H9 (cell line): ENCODE data around the gene SNX21. TPM values are rescaled to one million over a fixed set of nuclear protein-coding genes. Genes with fewer than 3 reads are reported as not detected.
A peak's percentile ranks its signal among the peaks of the same experiment; 100 is the strongest.

Experiments
- DNase-seq: peaks from one replicate; pipeline ENCODE4 v3.0.0-alpha.2; 2017
- H2AFZ ChIP-seq: one replicate; pipeline ENCODE4 v1.6.1; 2013; ENCODE audit warnings: mild to moderate bottlenecking, low read length, control low read depth, moderate library complexity
- H2AK5ac ChIP-seq: 2 replicates; pipeline ENCODE4 v1.6.1; 2013; ENCODE audit warnings: low read length, control low read depth, mixed read lengths; ENCODE audit not compliant: insufficient read length
- H2BK120ac ChIP-seq: one replicate; pipeline ENCODE4 v1.6.1; 2013; ENCODE audit warnings: low read depth, mild to moderate bottlenecking, low read length, control low read depth, inconsistent platforms; ENCODE audit not compliant: poor library complexity, severe bottlenecking
- H2BK12ac ChIP-seq: 2 replicates; pipeline ENCODE4 v1.6.1; 2013; ENCODE audit warnings: low read length, control low read depth, mixed read lengths, low read depth; ENCODE audit not compliant: insufficient read length
- H2BK15ac ChIP-seq: 2 replicates; pipeline ENCODE4 v1.6.1; 2013; ENCODE audit warnings: low read depth, low read length, control low read depth
- H2BK20ac ChIP-seq: one replicate; pipeline ENCODE4 v1.6.1; 2013; ENCODE audit warnings: low read depth, mild to moderate bottlenecking, low read length, control low read depth, inconsistent platforms; ENCODE audit not compliant: poor library complexity, severe bottlenecking
- H2BK5ac ChIP-seq: 2 replicates; pipeline ENCODE4 v1.6.1; 2013; ENCODE audit warnings: low read length, control low read depth, mixed read lengths; ENCODE audit not compliant: insufficient read length
- H3K14ac ChIP-seq: 2 replicates; pipeline ENCODE4 v1.6.1; 2013; ENCODE audit warnings: low read length, control low read depth; ENCODE audit not compliant: insufficient read depth
- H3K18ac ChIP-seq: 2 replicates; pipeline ENCODE4 v1.6.1; 2013; ENCODE audit warnings: low read depth, mild to moderate bottlenecking, mixed read lengths, low read length, control low read depth; ENCODE audit not compliant: insufficient read length
- H3K23ac ChIP-seq: 2 replicates; pipeline ENCODE4 v1.6.1; 2013; ENCODE audit warnings: low read length, control low read depth, mixed read lengths, low read depth; ENCODE audit not compliant: insufficient read length
- H3K23me2 ChIP-seq: 2 replicates; pipeline ENCODE4 v1.6.1; 2013; ENCODE audit warnings: low read depth, mild to moderate bottlenecking, mixed read lengths, low read length, control low read depth; ENCODE audit not compliant: insufficient read length, poor library complexity, severe bottlenecking
- H3K27ac ChIP-seq: 2 replicates; pipeline ENCODE4 v1.5.1; 2013; ENCODE audit warnings: low read length, control low read depth, mixed read lengths, low read depth; ENCODE audit not compliant: insufficient read length
- H3K27me3 ChIP-seq: 2 replicates; pipeline ENCODE4 v1.6.1; 2013; ENCODE audit warnings: low read length, control low read depth, inconsistent platforms; ENCODE audit not compliant: insufficient read depth
- H3K4ac ChIP-seq: 2 replicates; pipeline ENCODE4 v1.6.1; 2013; ENCODE audit warnings: low read depth, mild to moderate bottlenecking, control low read depth, inconsistent platforms, low read length, moderate library complexity
- H3K4me1 ChIP-seq: 2 replicates; pipeline ENCODE4 v1.6.1; 2013; ENCODE audit warnings: low read length, control low read depth, inconsistent platforms; ENCODE audit not compliant: insufficient read depth
- H3K4me2 ChIP-seq: 2 replicates; pipeline ENCODE4 v1.6.1; 2013; ENCODE audit warnings: low read length, control low read depth, mixed read lengths; ENCODE audit not compliant: insufficient read length, insufficient read depth
- H3K56ac ChIP-seq: 2 replicates; pipeline ENCODE4 v1.6.1; 2013; ENCODE audit warnings: low read depth, mild to moderate bottlenecking, mixed read lengths, low read length, control low read depth; ENCODE audit not compliant: insufficient read length
- H3K79me1 ChIP-seq: 2 replicates; pipeline ENCODE4 v1.6.1; 2013; ENCODE audit warnings: low read depth, mild to moderate bottlenecking, moderate library complexity, low read length, control low read depth, inconsistent platforms; ENCODE audit not compliant: insufficient read depth, poor library complexity, severe bottlenecking
- H3K79me2 ChIP-seq: 2 replicates; pipeline ENCODE4 v1.6.1; 2013; ENCODE audit warnings: low read length, control low read depth, inconsistent platforms; ENCODE audit not compliant: insufficient read depth
- H3K9ac ChIP-seq: 2 replicates; pipeline ENCODE4 v1.6.1; 2013; ENCODE audit warnings: low read length, control low read depth, mixed read lengths; ENCODE audit not compliant: insufficient read length; ENCODE audit errors: extremely low read depth
- H3K9me3 ChIP-seq: one replicate; pipeline ENCODE4 v1.6.1; 2013; ENCODE audit warnings: low read depth, low read length, inconsistent platforms; ENCODE audit not compliant: control insufficient read depth
- H3T11ph ChIP-seq: one replicate; pipeline ENCODE4 v1.6.1; 2013; ENCODE audit warnings: mild to moderate bottlenecking, low read length, control low read depth, inconsistent platforms
- H4K20me1 ChIP-seq: one replicate; pipeline ENCODE4 v1.6.1; 2013; ENCODE audit not compliant: control insufficient read depth, insufficient read length, insufficient read depth
- H4K5ac ChIP-seq: 2 replicates; pipeline ENCODE4 v1.6.1; 2013; ENCODE audit warnings: low read depth, mild to moderate bottlenecking, mixed read lengths, low read length, control low read depth; ENCODE audit not compliant: insufficient read length
- H4K8ac ChIP-seq: replicated peaks from 2 replicates; pipeline ENCODE4 v1.6.1; 2013; ENCODE audit warnings: low read length, control low read depth, mixed read lengths, low read depth; ENCODE audit not compliant: insufficient read length
- H4K91ac ChIP-seq: 2 replicates; pipeline ENCODE4 v1.6.1; 2013; ENCODE audit warnings: low read depth, mild to moderate bottlenecking, moderate library complexity, mixed read lengths, low read length, control low read depth; ENCODE audit not compliant: insufficient read length
- H3K27ac Mint-ChIP-seq, 3 experiments: 2 replicates in 2 of 3; 3 replicates in 1 of 3; pipeline ENCODE4 v1.8.0; 2020 to 2021; ENCODE audit warnings: mixed read lengths in 3 of 3, mild to moderate bottlenecking in 1 of 3, moderate library complexity in 1 of 3
- H3K27me3 Mint-ChIP-seq: 2 replicates; pipeline ENCODE4 v1.8.0; 2021; ENCODE audit warnings: low read depth, mild to moderate bottlenecking, moderate library complexity, mixed read lengths
- H3K36me3 Mint-ChIP-seq, 3 experiments: 2 replicates in 2 of 3; 3 replicates in 1 of 3; pipeline ENCODE4 v1.8.0; 2020 to 2021; ENCODE audit warnings: low read depth in 3 of 3, mixed read lengths in 3 of 3; ENCODE audit not compliant: insufficient read depth in 1 of 3
- H3K4me1 Mint-ChIP-seq, 2 experiments: 2 replicates each; pipeline ENCODE4 v1.8.0; 2020; ENCODE audit warnings: mixed read lengths in 2 of 2
- H3K4me3 Mint-ChIP-seq, 2 experiments: 2 replicates in 1 of 2; 3 replicates in 1 of 2; pipeline ENCODE4 v1.8.0; 2020 to 2021; ENCODE audit warnings: mild to moderate bottlenecking in 2 of 2, mixed read lengths in 2 of 2, moderate library complexity in 1 of 2
- H3K9me3 Mint-ChIP-seq, 2 experiments: 2 replicates in 1 of 2; 3 replicates in 1 of 2; pipeline ENCODE4 v1.8.0; 2020; ENCODE audit warnings: mild to moderate bottlenecking in 2 of 2, mixed read lengths in 2 of 2, moderate library complexity in 1 of 2
- WGBS: extraction: QIAGEN DNeasy Blood & Tissue Kit; methylation state at CpG from one replicate; pipeline ENCODE4 v1.1.7; 2013; ENCODE audit warnings: missing lambda C conversion rate, low lambda C conversion rate, mixed read lengths; ENCODE audit not compliant: insufficient read length; ENCODE audit errors: extremely low coverage; 5-methylcytosine and 5-hydroxymethylcytosine counted together
- total RNA-seq: library from RNA; stranded (reverse); gene quantifications from 2 replicates; pipeline ENCODE4 v1.2.1, GENCODE V29; 2021
- TF ChIP-seq, protein P1 (sequence below): fragments of 200-600 bp; sonication (generic); conservative IDR thresholded peaks from 3 replicates; pipeline ENCODE4 v1.8.0; 2021; ENCODE audit warnings: antibody characterized with exemption, mild to moderate bottlenecking

The SNX21 gene
- total RNA-seq, 1 experiment from 2014 or later, result 20.5 TPM

GRCh38 chr20:45812157-45813005, 21.2 kb upstream of the SNX21 start, which contains the start of gene UBE2C:
Gene UBE2C (plus strand): TSS chr20:45812644. CDS start chr20:45812696, 52 bp downstream.
- Histone ChIP-seq H4K91ac (no peak within 1 kb of the TSS), H2BK120ac (no peak within 1 kb of the TSS), H3K79me1 (peaks cover 3% of the 10 kb centered on the region), H4K20me1 (no peaks in the 10 kb centered on the region), H3K4ac (no peak within 1 kb of the TSS), H4K5ac (no peak within 1 kb of the TSS), H2BK15ac (no peak within 1 kb of the TSS), H3K9me3 (no peaks in the 10 kb centered on the region), H4K8ac (no peak within 1 kb of the TSS), H3K79me2 (peaks cover 10% of the 10 kb centered on the region; the same call in 1 of the 2 replicates), H3K9ac (peak within 1 kb of the TSS; percentile 82), H3T11ph (no peak within 1 kb of the TSS), H2AK5ac (no peak within 1 kb of the TSS), H3K23ac (no peak within 1 kb of the TSS), H2BK5ac (no peak within 1 kb of the TSS), H3K23me2 (peaks cover 7% of the 10 kb centered on the region), H3K4me1 (no peaks in the 10 kb centered on the region), H3K27ac (no peak within 1 kb of the TSS), H3K56ac (no peak within 1 kb of the TSS), H2BK20ac (no peak within 1 kb of the TSS), H2BK12ac (no peak within 1 kb of the TSS), H3K4me2 (peak within 1 kb of the TSS; percentile 71), H2AFZ (no peak within 1 kb of the TSS), H3K27me3 (no peaks in the 10 kb centered on the region), H3K14ac (peak within 1 kb of the TSS; percentile 7; the same call in 1 of the 2 replicates), H3K18ac (peak within 1 kb of the TSS; percentile 25)
- H3K27ac Mint-ChIP-seq, result peak within 1 kb of the TSS; percentile 76 to 95 (median 83)
- peaks cover 16 to 19% of the 10 kb centered on the region in 2 experiments for H3K4me1 Mint-ChIP-seq
- WGBS, result no CpG with 5 or more reads among the region's 65 CpGs
- peak within 1 kb of the TSS; percentile 98 to 99 for H3K4me3 Mint-ChIP-seq
- DNase-seq, result peak; percentile 99
- TF ChIP-seq, protein P1, sequence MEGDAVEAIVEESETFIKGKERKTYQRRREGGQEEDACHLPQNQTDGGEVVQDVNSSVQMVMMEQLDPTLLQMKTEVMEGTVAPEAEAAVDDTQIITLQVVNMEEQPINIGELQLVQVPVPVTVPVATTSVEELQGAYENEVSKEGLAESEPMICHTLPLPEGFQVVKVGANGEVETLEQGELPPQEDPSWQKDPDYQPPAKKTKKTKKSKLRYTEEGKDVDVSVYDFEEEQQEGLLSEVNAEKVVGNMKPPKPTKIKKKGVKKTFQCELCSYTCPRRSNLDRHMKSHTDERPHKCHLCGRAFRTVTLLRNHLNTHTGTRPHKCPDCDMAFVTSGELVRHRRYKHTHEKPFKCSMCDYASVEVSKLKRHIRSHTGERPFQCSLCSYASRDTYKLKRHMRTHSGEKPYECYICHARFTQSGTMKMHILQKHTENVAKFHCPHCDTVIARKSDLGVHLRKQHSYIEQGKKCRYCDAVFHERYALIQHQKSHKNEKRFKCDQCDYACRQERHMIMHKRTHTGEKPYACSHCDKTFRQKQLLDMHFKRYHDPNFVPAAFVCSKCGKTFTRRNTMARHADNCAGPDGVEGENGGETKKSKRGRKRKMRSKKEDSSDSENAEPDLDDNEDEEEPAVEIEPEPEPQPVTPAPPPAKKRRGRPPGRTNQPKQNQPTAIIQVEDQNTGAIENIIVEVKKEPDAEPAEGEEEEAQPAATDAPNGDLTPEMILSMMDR, result no peak
- H3K36me3 Mint-ChIP-seq, result peaks cover 47 to 78% (median 75%) of the 10 kb centered on the region in 3 experiments
- no peaks in the 10 kb centered on the region for H3K27me3 Mint-ChIP-seq
- H3K9me3 Mint-ChIP-seq, result peaks cover 0 to 3% of the 10 kb centered on the region in 2 experiments; a peak in 2 of 5 replicates
